ENCODE data around the gene CCNI2.

CCNI2 gene

GRCh38 chr5:132749506-132749905 is 2.3 kb downstream of the CCNI2 start:
- TF ChIP-seq, protein P1, sequence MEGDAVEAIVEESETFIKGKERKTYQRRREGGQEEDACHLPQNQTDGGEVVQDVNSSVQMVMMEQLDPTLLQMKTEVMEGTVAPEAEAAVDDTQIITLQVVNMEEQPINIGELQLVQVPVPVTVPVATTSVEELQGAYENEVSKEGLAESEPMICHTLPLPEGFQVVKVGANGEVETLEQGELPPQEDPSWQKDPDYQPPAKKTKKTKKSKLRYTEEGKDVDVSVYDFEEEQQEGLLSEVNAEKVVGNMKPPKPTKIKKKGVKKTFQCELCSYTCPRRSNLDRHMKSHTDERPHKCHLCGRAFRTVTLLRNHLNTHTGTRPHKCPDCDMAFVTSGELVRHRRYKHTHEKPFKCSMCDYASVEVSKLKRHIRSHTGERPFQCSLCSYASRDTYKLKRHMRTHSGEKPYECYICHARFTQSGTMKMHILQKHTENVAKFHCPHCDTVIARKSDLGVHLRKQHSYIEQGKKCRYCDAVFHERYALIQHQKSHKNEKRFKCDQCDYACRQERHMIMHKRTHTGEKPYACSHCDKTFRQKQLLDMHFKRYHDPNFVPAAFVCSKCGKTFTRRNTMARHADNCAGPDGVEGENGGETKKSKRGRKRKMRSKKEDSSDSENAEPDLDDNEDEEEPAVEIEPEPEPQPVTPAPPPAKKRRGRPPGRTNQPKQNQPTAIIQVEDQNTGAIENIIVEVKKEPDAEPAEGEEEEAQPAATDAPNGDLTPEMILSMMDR (IDR thresholded peaks at IDR 0.05; ENCODE audit: control insufficient read depth, insufficient read depth, low read depth, low read length, missing control alignments): no peak

GRCh38 chr5:132750471-132751230 is 3.4 kb downstream of the CCNI2 start:
- TF ChIP-seq, protein P1 (IDR thresholded peaks at IDR 0.05; ENCODE audit: control insufficient read depth, insufficient read depth, low read depth, low read length, missing control alignments): no peak
- H3K4me3 ChIP-seq (ENCODE audit: control insufficient read depth, low read depth, low read length): no peak overlapping the region
- no peak for DNase-seq (ENCODE audit: low read depth)

More at GRCh38 chr5:132749506-132749905, 2.3 kb downstream of the CCNI2 start:
- no peak overlapping the region for H3K4me3 ChIP-seq (ENCODE audit: control insufficient read depth, low read depth, low read length)
- no peak for DNase-seq (ENCODE audit: low read depth)

DNA sequence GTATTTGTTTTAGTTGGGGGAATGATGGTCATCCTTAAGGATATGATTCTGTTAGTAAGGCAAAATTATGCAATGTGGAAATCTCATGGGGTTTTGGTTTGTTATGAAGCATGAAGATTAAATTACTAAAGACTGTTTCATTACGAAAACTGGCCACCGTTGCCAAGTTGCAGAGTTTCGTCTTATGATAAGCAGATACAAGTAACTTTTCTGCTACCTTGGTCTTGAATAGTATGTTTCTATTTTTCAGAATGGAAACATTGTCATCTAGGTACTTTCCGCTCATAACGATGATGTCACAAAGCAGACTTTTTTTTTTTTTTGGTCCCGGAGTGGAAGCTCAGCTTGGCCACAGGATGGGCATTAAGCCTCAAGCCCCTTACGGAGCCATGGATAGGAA is 4.2 kb downstream of the CCNI2 start:
- peak; percentile 76 for DNase-seq (ENCODE audit: low read depth)
- TF ChIP-seq, protein P1 (IDR thresholded peaks at IDR 0.05; ENCODE audit: control insufficient read depth, insufficient read depth, low read depth, low read length, missing control alignments): no peak
- H3K4me3 ChIP-seq (ENCODE audit: control insufficient read depth, low read depth, low read length): no peak overlapping the region

GRCh38 chr5:132751971-132752580 is 4.8 kb downstream of the CCNI2 start:
- H3K4me3 ChIP-seq (ENCODE audit: control insufficient read depth, low read depth, low read length): no peak overlapping the region
- no peak for DNase-seq (ENCODE audit: low read depth)

GRCh38 chr5:132752581-132753125 is 5.4 kb downstream of the CCNI2 start:
- no peak overlapping the region for H3K4me3 ChIP-seq (ENCODE audit: control insufficient read depth, low read depth, low read length)
- TF ChIP-seq, protein P1 (IDR thresholded peaks at IDR 0.05; ENCODE audit: control insufficient read depth, insufficient read depth, low read depth, low read length, missing control alignments): no peak
- DNase-seq (ENCODE audit: low read depth): no peak

More at GRCh38 chr5:132751971-132752580, 4.8 kb downstream of the CCNI2 start:
- TF ChIP-seq, protein P1 (IDR thresholded peaks at IDR 0.05; ENCODE audit: control insufficient read depth, insufficient read depth, low read depth, low read length, missing control alignments): no peak

- no peak for DNase-seq (ENCODE audit: low read depth)
- TF ChIP-seq, protein P1 (IDR thresholded peaks at IDR 0.05; ENCODE audit: control insufficient read depth, insufficient read depth, low read depth, low read length, missing control alignments): peak; percentile 19
- no peak overlapping the region for H3K4me3 ChIP-seq (ENCODE audit: control insufficient read depth, low read depth, low read length)
Observed at GRCh38 chr5:132753135-132753987, 6.1 kb downstream of the CCNI2 start.
